Fibroblast of pulmonary artery (primary cell): Measurements from ENCODE around the gene ZNF227.
"Not testable (repeated sequence)": the region's sequence is repeated elsewhere in the genome, so short reads cannot be mapped to it uniquely, and the experiment has no call there.

Source experiments
- DNase-seq: peaks from one replicate; pipeline ENCODE4 v3.0.0-alpha.2; 2010; ENCODE audit warnings: low read depth
- H3K4me3 ChIP-seq: replicated peaks from 2 replicates; pipeline ENCODE4 v1.5.1; 2011; ENCODE audit warnings: low read depth, mild to moderate bottlenecking, control low read depth, low read length, moderate library complexity
- CTCF ChIP-seq: IDR thresholded peaks from 2 replicates; pipeline ENCODE4 v1.5.1; 2011; ENCODE audit warnings: mild to moderate bottlenecking, control low read depth, low read length, inconsistent platforms; ENCODE audit errors: missing control alignments

Gene ZNF227

DNA sequence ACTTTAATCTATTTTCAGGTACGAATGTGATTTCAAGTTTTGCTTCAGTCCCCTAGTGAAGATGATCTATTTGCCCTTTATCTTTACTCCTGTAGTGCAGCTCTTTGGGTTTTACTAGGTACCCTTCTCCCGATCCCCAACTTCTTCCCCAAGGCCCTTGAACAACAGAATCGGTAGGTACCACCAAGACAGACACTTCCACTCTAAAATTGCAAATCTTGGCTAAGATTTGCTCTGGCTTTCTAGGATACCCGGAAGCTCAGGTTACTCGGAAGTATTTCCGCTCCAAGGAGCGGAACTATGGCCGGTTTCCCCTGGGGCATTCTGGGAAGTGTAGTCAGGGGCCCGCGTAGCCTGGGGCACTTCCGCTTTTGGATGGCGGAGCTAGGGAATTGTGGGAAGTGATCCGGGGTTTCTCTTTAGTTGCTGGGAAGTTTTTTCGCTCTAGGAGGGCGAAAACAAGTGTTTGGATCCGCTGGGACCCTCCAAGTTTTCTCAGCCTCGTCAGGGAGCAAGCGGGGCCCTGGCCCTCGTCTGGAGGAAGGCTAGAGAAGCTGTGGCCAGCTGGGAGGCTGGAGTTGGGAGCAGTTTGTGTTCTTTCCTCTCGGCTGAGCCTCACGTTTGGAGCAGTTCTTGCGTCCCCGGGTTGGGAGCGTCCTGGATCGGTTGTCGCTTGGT is 5.1 kb upstream of the ZNF227 start:
- H3K4me3 ChIP-seq: peak overlapping the region; percentile 82
- no peak for TF ChIP-seq CTCF
- DNase-seq: peak; percentile 95

- peak overlapping the region; percentile 97 for H3K4me3 ChIP-seq
Measured at GRCh38 chr19:44212866-44213346, 574 bp downstream of the ZNF227 start.

GRCh38 chr19:44219926-44220325 is 7.6 kb downstream of the ZNF227 start:
- DNase-seq: not testable (repeated sequence)

More at GRCh38 chr19:44212866-44213346, 574 bp downstream of the ZNF227 start:
- TF ChIP-seq CTCF: no peak
- DNase-seq: peak; percentile 37

GRCh38 chr19:44220761-44221160 is 8.4 kb downstream of the ZNF227 start:
- H3K4me3 ChIP-seq, DNase-seq: not testable (repeated sequence)

More at GRCh38 chr19:44219926-44220325, 7.6 kb downstream of the ZNF227 start:
- not testable (repeated sequence) for H3K4me3 ChIP-seq

DNA sequence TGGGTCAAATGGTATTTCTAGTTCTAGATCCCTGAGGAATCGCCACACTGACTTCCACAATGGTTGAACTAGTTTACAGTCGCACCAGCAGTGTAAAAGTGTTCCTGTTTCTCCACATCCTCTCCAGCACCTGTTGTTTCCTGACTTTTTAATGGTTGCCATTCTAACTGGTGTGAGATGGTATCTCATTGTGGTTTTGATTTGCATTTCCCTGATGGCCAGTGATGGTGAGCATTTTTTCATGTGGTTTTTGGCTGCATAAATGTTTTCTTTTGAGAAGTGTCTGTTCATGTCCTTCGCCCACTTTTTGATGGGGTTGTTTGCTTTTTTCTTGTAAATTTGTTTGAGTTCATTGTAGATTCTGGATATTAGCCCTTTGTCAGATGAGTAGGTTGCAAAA is 9.0 kb downstream of the ZNF227 start:
- DNase-seq, H3K4me3 ChIP-seq: not testable (repeated sequence)

DNA sequence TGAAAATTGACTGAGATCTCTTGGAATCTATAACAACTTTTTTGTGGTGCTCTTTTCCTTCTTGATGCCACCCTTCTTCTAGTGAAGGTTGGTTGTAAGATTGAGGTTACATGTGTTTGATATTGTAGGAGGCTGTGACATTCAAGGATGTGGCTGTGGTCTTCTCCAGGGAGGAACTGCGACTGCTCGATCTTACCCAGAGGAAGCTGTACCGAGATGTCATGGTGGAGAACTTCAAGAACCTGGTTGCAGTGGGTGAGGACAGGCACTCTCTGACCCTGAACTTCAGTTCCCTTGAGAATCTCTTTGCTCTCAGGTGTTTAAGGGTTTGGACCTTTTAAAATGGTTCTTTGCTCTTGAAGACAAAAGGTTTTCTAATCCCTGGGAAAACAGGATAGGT is 16.0 kb downstream of the ZNF227 start:
- TF ChIP-seq CTCF: no peak
- H3K4me3 ChIP-seq: no peak overlapping the region
- no peak for DNase-seq

- TF ChIP-seq CTCF: no peak
- DNase-seq: no peak
Measured at GRCh38 chr19:44232867-44233266, 20.5 kb downstream of the ZNF227 start.

DNA sequence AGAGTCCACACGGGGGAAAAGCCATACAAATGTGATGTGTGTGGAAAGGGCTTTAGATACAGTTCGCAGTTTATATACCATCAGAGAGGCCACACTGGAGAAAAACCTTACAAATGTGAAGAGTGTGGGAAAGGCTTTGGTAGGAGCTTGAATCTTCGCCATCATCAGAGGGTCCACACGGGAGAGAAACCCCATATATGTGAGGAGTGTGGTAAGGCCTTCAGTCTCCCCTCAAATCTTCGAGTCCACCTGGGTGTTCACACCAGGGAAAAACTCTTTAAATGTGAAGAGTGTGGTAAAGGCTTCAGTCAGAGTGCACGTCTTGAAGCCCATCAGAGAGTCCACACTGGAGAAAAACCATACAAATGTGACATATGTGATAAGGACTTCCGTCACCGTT is 24.1 kb downstream of the ZNF227 start:
- TF ChIP-seq CTCF: no peak
- DNase-seq: no peak
- H3K4me3 ChIP-seq: no peak overlapping the region

More at GRCh38 chr19:44232867-44233266, 20.5 kb downstream of the ZNF227 start:
- H3K4me3 ChIP-seq: no peak overlapping the region

GRCh38 chr19:44252332-44252731 is 40.0 kb downstream of the ZNF227 start:
- not testable (repeated sequence) for DNase-seq, H3K4me3 ChIP-seq

GRCh38 chr19:44253392-44253791 is 41.1 kb downstream of the ZNF227 start:
- not testable (repeated sequence) for H3K4me3 ChIP-seq, DNase-seq
